Vagina (tissue), 2 donors: ENCODE measurements around the gene CHN2. TPM values are rescaled to one million over a fixed set of nuclear protein-coding genes. Genes with fewer than 3 reads are reported as not detected.

ENCODE experiments used
- DNase-seq, 2 donors: peaks; one replicate each; pipeline ENCODE4 v3.0.0-alpha.2; 2017; ENCODE audit errors: extremely low spot score in 2 of 2
- H3K27ac ChIP-seq: fragments of 200-600 bp; sonication (generic); one replicate; pipeline ENCODE4 v1.5.1; 2019
- H3K27me3 ChIP-seq: fragments of 200-600 bp; sonication (generic); one replicate; pipeline ENCODE4 v1.5.1; 2019
- H3K36me3 ChIP-seq, 2 donors: fragments of 200-600 bp; sonication (generic); one replicate each; pipeline ENCODE4 v1.5.1; 2017 to 2019
- H3K4me1 ChIP-seq: fragments of 200-600 bp; sonication (generic); one replicate; pipeline ENCODE4 v1.5.1; 2019
- H3K4me3 ChIP-seq, 2 donors: fragments of 200-600 bp; sonication (generic); 1 replicate in 1 of 2; 2 replicates in 1 of 2; pipeline ENCODE4 v1.5.1; 2016 to 2019
- H3K9me3 ChIP-seq: fragments of 200-600 bp; sonication (generic); one replicate; pipeline ENCODE4 v1.5.1; 2019
- POLR2A ChIP-seq, 2 donors: fragments of 450-650 bp; IDR thresholded peaks; one replicate each; pipeline ENCODE4 v1.6.1; 2017; ENCODE audit warnings: antibody characterized with exemption in 2 of 2, mild to moderate bottlenecking in 2 of 2, moderate library complexity in 2 of 2
- POLR2AphosphoS5 ChIP-seq, 2 donors: sonication (generic); formaldehyde crosslinking; IDR thresholded peaks; one replicate each; pipeline ENCODE4 v1.9.0; 2017; ENCODE audit warnings: antibody characterized with exemption in 2 of 2, mild to moderate bottlenecking in 2 of 2, low read depth in 1 of 2; ENCODE audit not compliant: insufficient read depth in 1 of 2
- intact Hi-C: fragments of 100-400 bp; cut with DNase I; formaldehyde crosslinking; loops from one replicate; pipeline ENCODE4 v1.15.1; 2023
- total RNA-seq: library from RNA; depleted of rRNA; stranded (reverse); fragments of >200 nt; gene quantifications from one replicate; pipeline ENCODE4 v1.2.3, GENCODE V29; 2016
- TF ChIP-seq, protein P1 (sequence below), 3 experiments: fragments of 450-650 bp in 2 of 3; fragments of 200-600 bp in 1 of 3; sonication (generic) in 1 of 3; IDR thresholded peaks; one replicate each; pipeline ENCODE4 v1.5.1; 2017 to 2019; ENCODE audit warnings: antibody characterized with exemption in 3 of 3, mild to moderate bottlenecking in 2 of 3, moderate library complexity in 2 of 3

Gene CHN2
- total RNA-seq, 1 donor from 2014 or later: 11.0 TPM

DNA sequence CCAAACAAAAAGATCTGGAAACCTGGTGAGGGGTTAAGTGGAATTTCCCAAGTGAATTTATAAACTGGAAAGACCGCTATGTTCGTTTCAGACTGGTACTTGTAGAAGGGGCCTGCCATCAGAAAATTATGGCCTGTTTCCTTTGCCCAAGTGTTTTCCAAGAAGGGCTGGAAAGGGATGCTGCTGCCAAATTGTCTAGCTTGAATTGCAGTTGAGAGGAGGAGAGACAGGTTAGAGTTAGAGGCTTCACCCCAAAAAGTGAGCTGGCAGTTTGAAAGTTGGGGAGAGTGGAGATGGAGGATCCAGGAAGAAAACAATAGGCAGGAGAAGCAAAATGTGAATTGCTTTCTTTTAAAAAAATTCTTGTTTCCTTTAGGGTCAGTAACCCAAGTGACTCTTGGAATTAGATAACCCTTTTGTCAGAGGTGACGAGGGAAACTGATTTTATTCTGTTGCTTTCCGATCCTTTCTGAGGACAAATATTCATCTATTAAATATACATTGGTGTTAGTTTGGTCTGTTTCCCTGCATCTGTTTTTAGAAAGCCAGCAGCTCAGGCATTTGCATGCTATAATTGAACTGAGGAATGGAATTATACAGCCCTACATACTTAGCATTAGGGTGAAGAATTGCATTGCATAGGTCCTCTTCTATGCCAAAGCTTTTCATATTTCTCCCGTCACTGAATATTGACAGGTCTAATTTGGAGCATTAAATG is 286.5 kb downstream of the CHN2 start:
- Histone ChIP-seq H3K4me3 (no peak overlapping the region), H3K27ac (no peak overlapping the region), H3K27me3 (no peaks in the 10 kb centered on the region), H3K36me3 (no peaks in the 10 kb centered on the region), H3K9me3 (no peaks in the 10 kb centered on the region), H3K4me1 (peaks cover 8% of the 10 kb centered on the region)
- intact Hi-C loops: no loop called here
- DNase-seq: no peak
- TF ChIP-seq POLR2AphosphoS5 (IDR thresholded peaks at IDR 0.05; ENCODE audit: insufficient read depth in 1 of 2, low read depth in 1 of 2) (no peak), POLR2A (IDR thresholded peaks at IDR 0.05) (no peak)
- TF ChIP-seq, protein P1, sequence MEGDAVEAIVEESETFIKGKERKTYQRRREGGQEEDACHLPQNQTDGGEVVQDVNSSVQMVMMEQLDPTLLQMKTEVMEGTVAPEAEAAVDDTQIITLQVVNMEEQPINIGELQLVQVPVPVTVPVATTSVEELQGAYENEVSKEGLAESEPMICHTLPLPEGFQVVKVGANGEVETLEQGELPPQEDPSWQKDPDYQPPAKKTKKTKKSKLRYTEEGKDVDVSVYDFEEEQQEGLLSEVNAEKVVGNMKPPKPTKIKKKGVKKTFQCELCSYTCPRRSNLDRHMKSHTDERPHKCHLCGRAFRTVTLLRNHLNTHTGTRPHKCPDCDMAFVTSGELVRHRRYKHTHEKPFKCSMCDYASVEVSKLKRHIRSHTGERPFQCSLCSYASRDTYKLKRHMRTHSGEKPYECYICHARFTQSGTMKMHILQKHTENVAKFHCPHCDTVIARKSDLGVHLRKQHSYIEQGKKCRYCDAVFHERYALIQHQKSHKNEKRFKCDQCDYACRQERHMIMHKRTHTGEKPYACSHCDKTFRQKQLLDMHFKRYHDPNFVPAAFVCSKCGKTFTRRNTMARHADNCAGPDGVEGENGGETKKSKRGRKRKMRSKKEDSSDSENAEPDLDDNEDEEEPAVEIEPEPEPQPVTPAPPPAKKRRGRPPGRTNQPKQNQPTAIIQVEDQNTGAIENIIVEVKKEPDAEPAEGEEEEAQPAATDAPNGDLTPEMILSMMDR (IDR thresholded peaks at IDR 0.05): no peak

DNA sequence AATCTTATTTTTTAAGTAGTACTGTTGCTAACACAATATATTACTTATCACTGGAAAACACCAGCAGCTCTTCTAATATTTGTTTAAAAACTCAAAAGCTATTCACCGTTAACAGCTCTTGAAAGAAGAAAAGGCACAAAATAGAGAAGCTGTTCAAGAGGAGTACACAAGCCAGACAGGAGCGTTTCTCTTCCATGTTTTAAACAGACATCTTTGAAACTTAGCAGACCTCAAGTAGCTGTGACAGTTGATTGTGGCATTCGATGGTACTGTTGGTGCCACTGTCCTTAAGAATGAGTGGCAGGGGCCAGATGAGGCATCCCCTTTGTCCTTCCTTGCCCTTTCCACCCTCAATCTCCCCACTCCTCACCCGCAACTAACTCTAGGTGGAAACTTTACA is 287.5 kb downstream of the CHN2 start:
- no peak overlapping the region for H3K27ac ChIP-seq
- intact Hi-C loops: no loop called here
- H3K36me3 ChIP-seq: no peaks in the 10 kb centered on the region
- H3K4me1 ChIP-seq: peaks cover 8% of the 10 kb centered on the region
- no peaks in the 10 kb centered on the region for H3K27me3 ChIP-seq
- no peaks in the 10 kb centered on the region for H3K9me3 ChIP-seq
- DNase-seq: no peak
- no peak overlapping the region for H3K4me3 ChIP-seq
- TF ChIP-seq, protein P1 (IDR thresholded peaks at IDR 0.05): no peak
- TF ChIP-seq POLR2A (IDR thresholded peaks at IDR 0.05): no peak
- no peak for TF ChIP-seq POLR2AphosphoS5 (IDR thresholded peaks at IDR 0.05; ENCODE audit: insufficient read depth in 1 of 2, low read depth in 1 of 2)

DNA sequence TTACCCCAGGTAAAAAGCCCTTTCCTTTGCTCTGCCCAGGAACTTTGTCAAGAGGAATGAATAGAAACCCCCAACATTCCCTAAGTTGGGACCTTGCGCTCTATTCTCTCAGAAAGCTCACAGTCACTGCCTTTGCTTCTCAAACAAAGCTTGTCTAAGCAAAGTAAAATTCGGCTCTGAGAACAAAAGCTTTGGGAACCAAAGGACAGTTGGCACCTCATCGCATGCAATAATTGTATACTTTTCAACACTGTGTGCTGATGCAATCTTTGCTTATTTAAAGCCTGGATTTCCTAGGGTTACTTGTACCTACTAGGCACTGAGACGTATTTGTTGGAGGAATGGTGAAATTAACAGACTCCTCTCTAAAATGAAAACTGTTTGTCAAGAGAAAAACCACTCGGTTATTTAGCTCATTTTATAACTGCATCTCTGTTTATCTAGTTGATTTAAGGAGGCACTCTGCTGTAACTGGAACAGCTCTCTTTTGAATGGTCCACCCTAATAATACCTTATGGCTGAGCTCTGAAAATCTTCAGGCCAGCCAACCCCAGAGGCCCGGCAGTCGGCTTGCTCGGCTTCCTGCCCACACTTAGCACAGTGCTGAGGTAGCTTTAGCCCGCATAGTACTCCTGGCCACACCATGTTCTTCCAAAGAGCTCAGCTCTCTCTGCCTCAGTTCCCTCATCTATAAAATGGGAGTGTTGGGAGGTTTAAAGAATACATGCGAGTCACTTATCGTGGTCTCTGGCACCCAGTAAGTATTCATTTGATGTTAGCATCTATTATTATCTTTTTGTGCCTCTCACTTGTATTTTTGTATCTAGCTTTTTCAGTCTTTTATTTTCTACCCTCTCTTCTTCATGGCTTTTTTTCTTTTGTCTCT is 288.9 kb downstream of the CHN2 start:
- Histone ChIP-seq H3K27me3 (no peaks in the 10 kb centered on the region), H3K4me3 (no peak overlapping the region), H3K27ac (no peak overlapping the region), H3K9me3 (no peaks in the 10 kb centered on the region), H3K36me3 (no peaks in the 10 kb centered on the region), H3K4me1 (peaks cover 8% of the 10 kb centered on the region)
- intact Hi-C loops: no loop called here
- TF ChIP-seq, protein P1 (IDR thresholded peaks at IDR 0.05): no peak
- TF ChIP-seq POLR2A (IDR thresholded peaks at IDR 0.05): no peak
- DNase-seq: no peak

DNA sequence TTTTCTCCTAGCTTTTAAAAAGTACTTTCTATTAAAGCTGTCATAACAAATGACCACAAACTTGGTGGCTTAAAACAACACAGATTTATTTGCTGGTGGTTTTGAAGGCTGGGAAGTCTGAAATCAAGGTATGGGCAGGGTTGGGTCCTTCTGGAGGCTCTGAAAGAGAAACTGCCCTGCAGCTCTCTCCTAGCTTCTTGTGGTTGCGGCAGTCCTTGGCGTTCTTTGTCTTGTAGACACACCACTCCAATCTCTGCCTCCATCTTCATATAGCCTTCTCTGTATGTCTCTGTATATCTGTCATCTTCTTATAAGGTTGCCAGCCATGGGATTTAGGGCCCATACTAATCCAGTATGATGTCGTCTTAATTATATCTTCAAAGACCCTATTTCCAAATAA is 289.7 kb downstream of the CHN2 start:
- no peaks in the 10 kb centered on the region for H3K36me3 ChIP-seq
- no peak for TF ChIP-seq POLR2A (IDR thresholded peaks at IDR 0.05)
- no peak for TF ChIP-seq POLR2AphosphoS5 (IDR thresholded peaks at IDR 0.05; ENCODE audit: insufficient read depth in 1 of 2, low read depth in 1 of 2)
- TF ChIP-seq, protein P1 (IDR thresholded peaks at IDR 0.05): no peak
- DNase-seq: no peak
- no peak overlapping the region for H3K4me3 ChIP-seq
- intact Hi-C loops: no loop called here
- H3K4me1 ChIP-seq: peaks cover 8% of the 10 kb centered on the region
- no peak overlapping the region for H3K27ac ChIP-seq
- H3K27me3 ChIP-seq: no peaks in the 10 kb centered on the region
- H3K9me3 ChIP-seq: no peaks in the 10 kb centered on the region
